SU-DHL-6 (cell line): Measurements from ENCODE around the gene CGB5.

Experiments
- H2AFZ ChIP-seq: fragments of 200-600 bp; sonication (generic); 2 replicates; pipeline ENCODE4 v1.6.1; 2014; ENCODE audit warnings: low read depth, mild to moderate bottlenecking, moderate library complexity, mixed read lengths, antibody characterized with exemption, low read length; ENCODE audit not compliant: severe bottlenecking
- H3F3A ChIP-seq: fragments of 200-600 bp; shearing (Covaris generic); 2 replicates; pipeline ENCODE4 v1.6.0; 2016; ENCODE audit warnings: antibody characterized with exemption, mild to moderate bottlenecking; ENCODE audit not compliant: insufficient read depth
- H3K27ac ChIP-seq: fragments of 200-600 bp; sonication (generic); 2 replicates; pipeline ENCODE4 v1.5.1; 2016; ENCODE audit warnings: low read depth, mild to moderate bottlenecking, low read length, moderate library complexity, mixed read lengths
- H3K27me3 ChIP-seq: fragments of 200-600 bp; sonication (generic), shearing (Covaris generic); 2 replicates; pipeline ENCODE4 v1.6.0; 2014; ENCODE audit warnings: mild to moderate bottlenecking, low read length
- H3K36me3 ChIP-seq: fragments of 200-600 bp; sonication (generic); 2 replicates; pipeline ENCODE4 v1.6.1; 2014; ENCODE audit warnings: mild to moderate bottlenecking, low read length, mixed read lengths
- H3K4me2 ChIP-seq: fragments of 300-600, 200-600 bp; shearing (Covaris generic), sonication (generic); 2 replicates; pipeline ENCODE4 v1.6.0; 2014; ENCODE audit warnings: low read length, low read depth, mild to moderate bottlenecking; ENCODE audit not compliant: poor library complexity, severe bottlenecking
- H3K4me3 ChIP-seq: fragments of 200-600 bp; sonication (generic); 2 replicates; pipeline ENCODE4 v1.5.1; 2014; ENCODE audit warnings: antibody characterized with exemption, low read length, mild to moderate bottlenecking, mixed read lengths; ENCODE audit not compliant: insufficient read depth, poor library complexity, severe bottlenecking
- H3K79me2 ChIP-seq: fragments of 200-600 bp; sonication (generic); 2 replicates; pipeline ENCODE4 v1.6.1; 2014; ENCODE audit warnings: mild to moderate bottlenecking, low read length, moderate library complexity; ENCODE audit not compliant: insufficient read depth
- H3K9ac ChIP-seq: fragments of 200-600 bp; sonication (generic); 2 replicates; pipeline ENCODE4 v1.7.0; 2014; ENCODE audit warnings: mild to moderate bottlenecking, low read length
- H3K9me2 ChIP-seq: fragments of 200-600 bp; sonication (generic); replicated peaks from 2 replicates; pipeline ENCODE4 v1.6.1; 2014; ENCODE audit warnings: low read length; ENCODE audit not compliant: insufficient read depth
- H3K9me3 ChIP-seq: fragments of 200-600 bp; sonication (generic); 2 replicates; pipeline ENCODE4 v1.6.1; 2014; ENCODE audit warnings: low read length, mixed read lengths; ENCODE audit not compliant: insufficient read depth
- H4K20me1 ChIP-seq: fragments of 200-600 bp; sonication (generic); 2 replicates; pipeline ENCODE4 v1.6.1; 2014; ENCODE audit warnings: low read depth, mild to moderate bottlenecking, antibody characterized with exemption, low read length, moderate library complexity, mixed read lengths
- EZH2phosphoT487 ChIP-seq: fragments of 200-600 bp; sonication (generic), shearing (Covaris generic); conservative IDR thresholded peaks from 2 replicates; pipeline ENCODE4 v1.6.1; 2018; ENCODE audit warnings: mild to moderate bottlenecking, antibody characterized with exemption, low read length, moderate library complexity, mixed read lengths
- TF ChIP-seq, protein P1 (sequence below): fragments of 200-600 bp; sonication (generic); IDR thresholded peaks from one replicate; pipeline ENCODE4 v1.5.1; 2017; ENCODE audit warnings: antibody characterized with exemption, mild to moderate bottlenecking, low read length, moderate library complexity; ENCODE audit not compliant: insufficient read depth, poor library complexity, severe bottlenecking

CGB5 gene

DNA sequence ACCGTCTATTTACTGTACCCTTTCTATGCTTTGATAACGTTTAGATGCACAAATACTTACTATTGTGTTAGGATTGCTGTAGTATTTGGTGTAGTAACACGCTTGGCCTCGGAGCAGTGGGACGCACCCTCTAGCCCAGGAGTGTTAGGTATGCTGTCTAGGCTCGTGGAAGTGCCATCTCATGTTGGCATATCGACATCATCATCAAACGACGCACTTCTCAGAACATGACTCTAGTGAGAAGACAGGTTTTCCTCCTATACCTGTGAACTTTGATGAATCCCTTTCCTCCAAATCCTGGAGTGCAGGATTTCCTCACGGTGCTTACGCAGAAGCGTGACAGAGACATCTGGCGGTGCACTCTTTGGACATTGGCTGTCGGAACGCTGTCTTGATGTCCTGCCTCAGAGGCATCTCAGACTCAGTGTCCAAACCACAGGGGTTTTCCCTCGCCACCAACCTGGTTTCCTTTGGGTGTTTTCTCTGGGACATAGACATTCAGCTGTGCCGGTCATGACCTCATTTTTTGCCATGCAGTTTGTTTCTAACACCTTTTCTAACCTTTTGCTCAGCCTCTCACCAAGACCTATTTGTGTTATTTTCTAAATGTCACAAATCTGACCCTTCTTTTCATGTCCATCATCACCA is 47.9 kb downstream of the CGB5 start:
- no peaks in the 10 kb centered on the region for H3K9me2 ChIP-seq
- H3K4me3 ChIP-seq: no peak overlapping the region
- peaks cover 23% of the 10 kb centered on the region for H4K20me1 ChIP-seq
- TF ChIP-seq, protein P1, sequence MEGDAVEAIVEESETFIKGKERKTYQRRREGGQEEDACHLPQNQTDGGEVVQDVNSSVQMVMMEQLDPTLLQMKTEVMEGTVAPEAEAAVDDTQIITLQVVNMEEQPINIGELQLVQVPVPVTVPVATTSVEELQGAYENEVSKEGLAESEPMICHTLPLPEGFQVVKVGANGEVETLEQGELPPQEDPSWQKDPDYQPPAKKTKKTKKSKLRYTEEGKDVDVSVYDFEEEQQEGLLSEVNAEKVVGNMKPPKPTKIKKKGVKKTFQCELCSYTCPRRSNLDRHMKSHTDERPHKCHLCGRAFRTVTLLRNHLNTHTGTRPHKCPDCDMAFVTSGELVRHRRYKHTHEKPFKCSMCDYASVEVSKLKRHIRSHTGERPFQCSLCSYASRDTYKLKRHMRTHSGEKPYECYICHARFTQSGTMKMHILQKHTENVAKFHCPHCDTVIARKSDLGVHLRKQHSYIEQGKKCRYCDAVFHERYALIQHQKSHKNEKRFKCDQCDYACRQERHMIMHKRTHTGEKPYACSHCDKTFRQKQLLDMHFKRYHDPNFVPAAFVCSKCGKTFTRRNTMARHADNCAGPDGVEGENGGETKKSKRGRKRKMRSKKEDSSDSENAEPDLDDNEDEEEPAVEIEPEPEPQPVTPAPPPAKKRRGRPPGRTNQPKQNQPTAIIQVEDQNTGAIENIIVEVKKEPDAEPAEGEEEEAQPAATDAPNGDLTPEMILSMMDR: no peak
- TF ChIP-seq EZH2phosphoT487: no peak
- H3K9ac ChIP-seq: no peak overlapping the region
- H3F3A ChIP-seq: peaks cover 3% of the 10 kb centered on the region; the same call in 1 of the 2 replicates
- H3K9me3 ChIP-seq: no peaks in the 10 kb centered on the region
- peaks cover 31% of the 10 kb centered on the region for H3K36me3 ChIP-seq
- no peak overlapping the region for H2AFZ ChIP-seq
- H3K27me3 ChIP-seq: no peaks in the 10 kb centered on the region
- no peak overlapping the region for H3K27ac ChIP-seq
- peaks cover 63% of the 10 kb centered on the region for H3K79me2 ChIP-seq
- H3K4me2 ChIP-seq: no peak overlapping the region

DNA sequence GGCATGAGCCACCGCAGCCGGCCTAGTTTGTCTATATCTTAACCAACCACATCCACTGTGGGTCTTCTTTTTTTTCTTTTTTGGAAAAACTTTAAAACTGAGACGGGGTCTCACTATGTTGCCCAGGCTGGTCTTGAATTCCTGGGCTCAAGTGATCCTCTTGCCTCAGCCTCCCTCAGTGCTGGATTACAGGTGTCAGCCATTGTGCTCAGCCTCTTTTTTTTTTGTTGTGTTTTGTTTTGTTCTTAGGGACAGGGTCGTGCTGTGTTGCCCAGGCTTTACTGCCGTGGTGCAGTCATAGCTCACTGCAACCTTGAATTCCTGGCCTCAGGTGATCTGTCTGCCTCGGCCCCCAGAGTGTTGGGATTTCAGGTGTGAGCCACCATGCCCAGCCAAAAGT is 49.0 kb downstream of the CGB5 start:
- no peak overlapping the region for H3K27ac ChIP-seq
- peaks cover 11% of the 10 kb centered on the region for H3F3A ChIP-seq
- no peak overlapping the region for H2AFZ ChIP-seq
- H3K79me2 ChIP-seq: peaks cover 51% of the 10 kb centered on the region
- H3K4me3 ChIP-seq: no peak overlapping the region
- peaks cover 19% of the 10 kb centered on the region for H3K36me3 ChIP-seq
- no peaks in the 10 kb centered on the region for H3K27me3 ChIP-seq
- H3K9ac ChIP-seq: no peak overlapping the region
- H3K9me3 ChIP-seq: no peaks in the 10 kb centered on the region
- no peak overlapping the region for H3K4me2 ChIP-seq
- H3K9me2 ChIP-seq: no peaks in the 10 kb centered on the region
- TF ChIP-seq, protein P1: no peak
- no peak for TF ChIP-seq EZH2phosphoT487
- H4K20me1 ChIP-seq: peaks cover 13% of the 10 kb centered on the region; the same call in 1 of the 2 replicates
